ENCODE measurements around the gene KIF1C. TPM values are rescaled to one million over a fixed set of nuclear protein-coding genes. Genes with fewer than 3 reads are reported as not detected.

Gene KIF1C
- total and polyA plus RNA-seq, 9 of the 15 experiments (the other 6 are each of a cell fraction or from before 2014, with no cell fraction given), result 0.38 to 68.4 (median 25.1) TPM

GRCh38 chr17:4971826-4972225, 25.9 kb upstream of the KIF1C start:
- ATAC-seq, result no peak
- POLR2A ChIA-PET, result no interaction called here
- Histone ChIP-seq H3K79me2 (ENCODE audit: control insufficient read depth, insufficient read depth, low read length) (peaks cover 12% of the 10 kb centered on the region; the same call in 2 of the 3 replicates), H3K9ac (ENCODE audit: insufficient read depth in 1 of 2, low read depth in 2 of 2, low read length in 2 of 2) (peak overlapping the region in 1 of 2 experiments; percentile 45; a peak in 1 of 4 replicates), H2AFZ (ENCODE audit: low read depth, low read length) (no peak overlapping the region), H3K4me2 (ENCODE audit: insufficient read depth, low read length) (no peak overlapping the region), H3K9me3 (replicated peaks; ENCODE audit: control insufficient read depth, insufficient read depth, low read depth, low read length) (no peaks in the 10 kb centered on the region), H3K27ac (ENCODE audit: extremely low read depth, low read depth, low read length) (no peak overlapping the region), H3K4me1 (replicated peaks in 1 of 2; ENCODE audit: control insufficient read depth in 2 of 2, insufficient read depth in 2 of 2, low read length in 2 of 2) (peaks cover 17 to 22% of the 10 kb centered on the region in 2 experiments), H3K9me1 (ENCODE audit: control insufficient read depth, insufficient read depth, low read length) (no peaks in the 10 kb centered on the region), H4K20me1 (replicated peaks; ENCODE audit: control insufficient read depth, insufficient read depth, low read length) (no peaks in the 10 kb centered on the region), H3K4me3 (no peak overlapping the region), H3K27me3 (ENCODE audit: control insufficient read depth in 2 of 2, insufficient read depth in 2 of 2, low read length in 2 of 2) (no peaks in the 10 kb centered on the region), H3K36me3 (ENCODE audit: control insufficient read depth, insufficient read depth, low read length) (peaks cover 69% of the 10 kb centered on the region; the same call in 2 of the 3 replicates)
- intact Hi-C loops (cut with micrococcal nuclease), result no loop called here
- 100% methylated on average over 3 of the region's 6 CpGs for WGBS (ENCODE audit: insufficient coverage, low coverage, missing lambda C conversion rate)
- no peak for FAIRE-seq
- no peak for DNase-seq (ENCODE audit: extremely low read depth in 1 of 4, low spot score in 3 of 4)
- TF ChIP-seq ZNF41 (CRISPR knock-in tag; conservative IDR thresholded peaks at IDR 0.05) (no peak), EGR1 (conservative IDR thresholded peaks at IDR 0.05) (no peak), CLOCK (CRISPR knock-in tag; IDR thresholded peaks at IDR 0.05; ENCODE audit: borderline replicate concordance) (no peak), ZC3H11A (IDR thresholded peaks at IDR 0.05; ENCODE audit: low read depth, low read length) (no peak), EZH2 (IDR thresholded peaks at IDR 0.05; ENCODE audit: borderline replicate concordance, low read depth, low read length) (no peak), SFPQ (IDR thresholded peaks at IDR 0.05; ENCODE audit: low read depth, low read length) (no peak), SIN3A (IDR thresholded peaks at IDR 0.05; ENCODE audit: borderline replicate concordance in 2 of 2, control insufficient read depth in 1 of 2, low read depth in 2 of 2, low read length in 2 of 2) (no peak), PHB (CRISPR knock-in tag; IDR thresholded peaks at IDR 0.05) (no peak), RNF2 (IDR thresholded peaks at IDR 0.05) (no peak)
- no TSS peak for BruUV-seq (replicated peaks)
- CTCF ChIA-PET (ENCODE audit: low intra/inter-chr PET ratio), result interaction anchor here (0.6 kb wide), 1 partner anchor 271 kb away, joined by 3 read pairs; no protein-coding TSS in a partner anchor
- in situ Hi-C loops (cut with MboI), result no loop called here

Data from K562 (cell line).